ENCODE measurements around the gene DSTYK. TPM values are rescaled to one million over a fixed set of nuclear protein-coding genes. Genes with fewer than 3 reads are reported as not detected.
A peak's percentile ranks its signal among the peaks of the same experiment; 100 is the strongest.

The DSTYK gene
- total RNA-seq, 2 experiments from 2014 or later, result 9.4 to 12.3 TPM

DNA sequence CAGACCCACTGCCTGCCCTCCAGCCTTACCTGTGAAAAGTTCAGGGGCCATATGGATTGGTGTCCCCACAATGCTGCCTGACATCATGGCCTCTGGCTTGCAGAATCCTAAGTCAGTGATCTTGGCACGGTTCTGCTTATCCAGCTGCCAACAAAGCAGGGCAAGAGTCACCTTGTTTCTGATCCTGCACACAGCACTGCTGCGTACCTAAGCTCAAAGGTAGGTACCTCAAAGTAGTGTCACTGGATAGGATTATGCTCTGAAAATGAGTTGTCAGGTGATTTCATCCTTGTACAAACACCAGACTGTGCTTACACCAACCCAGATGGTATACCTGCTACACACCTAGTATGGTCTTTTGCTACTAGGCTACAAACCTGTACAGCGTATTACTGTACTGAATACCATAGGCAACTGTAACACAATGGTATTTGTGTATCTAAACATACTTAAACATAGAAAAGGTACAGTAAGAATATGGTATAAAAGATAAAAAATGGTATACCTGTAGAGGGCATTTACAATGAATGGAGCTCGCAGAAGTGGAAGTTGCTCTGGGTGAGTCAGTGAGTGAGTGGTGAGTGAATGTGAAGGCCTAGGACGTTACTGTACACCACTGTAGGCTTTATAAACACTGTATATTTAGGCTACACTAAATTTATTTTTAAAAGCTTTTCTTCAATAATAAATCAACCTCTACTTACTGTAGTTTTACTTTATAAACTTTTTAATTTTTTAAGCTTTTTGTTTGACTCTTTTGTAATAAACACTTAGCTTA lies 60.7 kb downstream of the DSTYK start:
- H3K9me3 Mint-ChIP-seq (ENCODE audit: low read depth), result peaks cover 2% of the 10 kb centered on the region
- H3K4me1 Mint-ChIP-seq, result no peaks in the 10 kb centered on the region
- ChIA-PET POLR2A (no interaction called here), CTCF (interaction anchor here (0.6 to 3.0 kb wide), 8 partner anchors 8 to 203 kb away, joined by 3 to 22 read pairs (median 4); no protein-coding TSS in a partner anchor)
- ATAC-seq (no peak), DNase-seq (no peak)
- no peaks in the 10 kb centered on the region for H3K27me3 Mint-ChIP-seq
- H3K4me3 Mint-ChIP-seq, result no peak overlapping the region
- no peak overlapping the region for H3K27ac Mint-ChIP-seq
- H3K36me3 Mint-ChIP-seq (ENCODE audit: low read depth), result peaks cover 44% of the 10 kb centered on the region
- intact Hi-C loops (cut with DNase I, micrococcal nuclease), result no loop called here

DNA sequence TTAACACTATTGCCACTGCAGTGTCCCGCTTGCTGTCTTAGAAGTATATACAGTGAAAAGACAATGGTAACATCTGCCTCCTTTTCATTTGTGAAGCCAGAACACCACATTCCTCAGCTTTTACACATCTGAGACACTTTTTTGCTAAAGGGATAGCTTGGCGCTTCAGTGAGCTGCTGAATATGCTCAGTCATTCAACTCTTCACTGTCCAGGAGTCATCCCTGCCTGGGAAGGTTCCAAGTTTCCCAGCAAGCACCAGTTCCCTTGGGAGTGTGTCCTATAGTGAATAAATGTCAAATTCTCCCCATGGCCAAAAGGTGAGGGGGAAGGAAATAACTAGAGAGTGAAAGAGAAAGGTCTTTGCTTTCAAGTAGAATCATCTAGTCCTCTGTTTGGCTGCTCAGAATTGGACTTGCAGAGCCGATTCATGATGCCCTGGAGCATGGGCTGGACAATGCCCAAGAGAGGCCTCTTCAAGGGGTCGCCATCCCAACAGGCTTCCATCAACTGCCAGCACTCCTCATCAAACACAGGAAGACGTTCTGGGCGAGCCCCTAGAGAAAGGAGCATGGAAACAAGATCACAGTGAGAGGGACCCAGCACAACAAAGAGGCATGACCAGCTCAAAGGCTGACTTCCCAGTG lies 64.2 kb downstream of the DSTYK start:
- intact Hi-C loops (cut with DNase I, micrococcal nuclease), result no loop called here
- CTCF ChIA-PET, result interaction anchor here (0.6 to 3.5 kb wide), 6 partner anchors 8 to 772 kb away, joined by 3 to 15 read pairs (median 3); no protein-coding TSS in a partner anchor
- Mint-ChIP-seq H3K36me3 (ENCODE audit: low read depth) (peaks cover 27% of the 10 kb centered on the region), H3K27ac (no peak overlapping the region), H3K27me3 (no peaks in the 10 kb centered on the region), H3K4me1 (no peaks in the 10 kb centered on the region), H3K9me3 (ENCODE audit: low read depth) (no peaks in the 10 kb centered on the region), H3K4me3 (no peak overlapping the region)
- ATAC-seq (no peak), DNase-seq (no peak)
- POLR2A ChIA-PET, result no interaction called here

DNA sequence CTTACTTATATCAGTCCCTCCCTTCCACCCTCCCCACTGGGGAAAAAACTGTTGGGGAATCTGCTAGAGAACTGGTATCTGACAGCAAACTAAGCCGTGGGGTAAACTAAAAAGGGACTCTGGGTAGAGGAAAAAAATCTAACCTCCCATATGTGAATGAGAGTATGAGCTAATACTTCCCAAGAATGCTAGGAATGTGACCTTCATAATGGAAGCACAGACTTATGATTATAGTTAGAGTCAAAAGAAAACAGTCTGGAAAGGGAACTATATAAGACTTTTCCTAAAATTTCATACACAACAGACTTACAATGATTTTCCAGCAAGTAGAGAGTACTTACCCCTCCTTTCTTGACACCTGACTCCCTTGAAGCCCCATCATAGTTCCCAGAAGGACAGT lies 66.8 kb downstream of the DSTYK start:
- H3K27me3 Mint-ChIP-seq, result no peaks in the 10 kb centered on the region
- no peaks in the 10 kb centered on the region for H3K9me3 Mint-ChIP-seq (ENCODE audit: low read depth)
- ATAC-seq, result no peak
- ChIA-PET CTCF (interaction anchor here (1.0 to 3.5 kb wide), 7 partner anchors 12 to 111 kb away, joined by 3 to 15 read pairs (median 4); no protein-coding TSS in a partner anchor), POLR2A (interaction anchor here (0.6 kb wide), 1 partner anchor 601 kb away, joined by 12 read pairs; no protein-coding TSS in a partner anchor)
- H3K4me3 Mint-ChIP-seq, result no peak overlapping the region
- no peak overlapping the region for H3K27ac Mint-ChIP-seq
- peaks cover 3% of the 10 kb centered on the region for H3K4me1 Mint-ChIP-seq
- H3K36me3 Mint-ChIP-seq (ENCODE audit: low read depth), result peaks cover 22% of the 10 kb centered on the region
- DNase-seq, result no peak
- intact Hi-C loops (cut with DNase I, micrococcal nuclease), result no loop called here

DNA sequence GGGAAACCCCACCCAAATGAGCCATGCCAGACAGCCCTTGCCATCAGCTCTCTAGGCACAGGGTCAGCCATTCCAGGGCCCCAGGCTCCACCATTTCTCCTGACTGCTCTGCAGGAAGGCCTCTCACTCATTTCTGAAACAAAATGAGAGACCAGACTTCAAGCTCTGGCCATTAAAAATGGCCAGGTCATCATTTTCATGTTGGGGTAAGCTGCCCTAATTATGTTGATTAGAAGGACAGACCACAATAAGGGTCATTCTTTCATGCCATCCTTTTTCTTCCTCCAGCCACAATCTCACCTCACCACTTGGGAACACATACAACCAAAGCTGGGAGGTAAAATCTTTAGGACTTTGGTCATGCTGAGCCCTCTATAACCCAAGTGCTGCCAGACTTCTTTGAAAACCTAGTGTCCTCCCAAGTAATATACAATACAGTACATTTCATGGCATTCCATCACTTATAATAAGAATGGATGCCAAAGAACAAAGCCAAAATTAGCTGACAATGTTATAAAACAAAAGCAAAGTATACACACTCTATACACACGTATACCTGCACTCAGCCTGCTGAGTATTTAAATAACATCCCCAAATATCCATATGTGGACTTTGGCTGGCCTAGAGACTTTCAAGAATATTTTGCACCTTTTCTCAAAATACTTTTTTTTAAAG lies 67.3 kb downstream of the DSTYK start:
- CTCF ChIA-PET, result interaction anchor here (0.6 to 3.5 kb wide), 9 partner anchors 11 to 488 kb away, joined by 3 to 15 read pairs (median 4); no protein-coding TSS in a partner anchor
- DNase-seq (no peak), ATAC-seq (no peak)
- H3K27ac Mint-ChIP-seq, result no peak overlapping the region
- H3K4me1 Mint-ChIP-seq, result peaks cover 3% of the 10 kb centered on the region
- POLR2A ChIA-PET, result no interaction called here
- H3K36me3 Mint-ChIP-seq (ENCODE audit: low read depth), result peaks cover 17% of the 10 kb centered on the region
- H3K4me3 Mint-ChIP-seq, result no peak overlapping the region
- intact Hi-C loops (cut with DNase I, micrococcal nuclease), result no loop called here
- no peaks in the 10 kb centered on the region for H3K27me3 Mint-ChIP-seq
- H3K9me3 Mint-ChIP-seq (ENCODE audit: low read depth), result no peaks in the 10 kb centered on the region

DNA sequence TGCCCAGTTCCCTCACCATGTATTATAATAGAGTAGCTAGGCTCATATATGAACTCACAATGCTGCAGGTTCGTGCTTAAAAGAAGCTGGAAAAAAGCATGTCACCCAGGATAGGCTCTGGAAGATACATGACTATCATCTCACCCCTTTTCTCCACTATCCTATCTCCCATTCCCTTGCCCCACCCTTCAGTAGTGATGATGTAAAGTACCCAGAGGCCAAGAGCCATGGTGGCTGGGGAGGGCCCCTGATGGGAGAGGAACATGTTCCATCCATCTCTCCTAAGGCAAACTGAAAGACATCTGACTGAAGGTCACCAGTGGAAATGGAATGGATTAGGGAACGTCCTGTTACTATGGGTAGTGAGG lies 69.4 kb downstream of the DSTYK start:
- H3K4me1 Mint-ChIP-seq, result peaks cover 3% of the 10 kb centered on the region
- no peaks in the 10 kb centered on the region for H3K9me3 Mint-ChIP-seq (ENCODE audit: low read depth)
- peaks cover 7% of the 10 kb centered on the region for H3K36me3 Mint-ChIP-seq (ENCODE audit: low read depth)
- ATAC-seq (no peak), DNase-seq (no peak)
- no peak overlapping the region for H3K4me3 Mint-ChIP-seq
- ChIA-PET CTCF (interaction anchor here (0.8 to 2.4 kb wide), 27 partner anchors 8 to 351 kb away, joined by 3 to 27 read pairs (median 5); partner anchors contain the start of genes RBBP5 and TMCC2), POLR2A (no interaction called here)
- intact Hi-C loops (cut with DNase I, micrococcal nuclease), result no loop called here
- no peak overlapping the region for H3K27ac Mint-ChIP-seq
- no peaks in the 10 kb centered on the region for H3K27me3 Mint-ChIP-seq

DNA sequence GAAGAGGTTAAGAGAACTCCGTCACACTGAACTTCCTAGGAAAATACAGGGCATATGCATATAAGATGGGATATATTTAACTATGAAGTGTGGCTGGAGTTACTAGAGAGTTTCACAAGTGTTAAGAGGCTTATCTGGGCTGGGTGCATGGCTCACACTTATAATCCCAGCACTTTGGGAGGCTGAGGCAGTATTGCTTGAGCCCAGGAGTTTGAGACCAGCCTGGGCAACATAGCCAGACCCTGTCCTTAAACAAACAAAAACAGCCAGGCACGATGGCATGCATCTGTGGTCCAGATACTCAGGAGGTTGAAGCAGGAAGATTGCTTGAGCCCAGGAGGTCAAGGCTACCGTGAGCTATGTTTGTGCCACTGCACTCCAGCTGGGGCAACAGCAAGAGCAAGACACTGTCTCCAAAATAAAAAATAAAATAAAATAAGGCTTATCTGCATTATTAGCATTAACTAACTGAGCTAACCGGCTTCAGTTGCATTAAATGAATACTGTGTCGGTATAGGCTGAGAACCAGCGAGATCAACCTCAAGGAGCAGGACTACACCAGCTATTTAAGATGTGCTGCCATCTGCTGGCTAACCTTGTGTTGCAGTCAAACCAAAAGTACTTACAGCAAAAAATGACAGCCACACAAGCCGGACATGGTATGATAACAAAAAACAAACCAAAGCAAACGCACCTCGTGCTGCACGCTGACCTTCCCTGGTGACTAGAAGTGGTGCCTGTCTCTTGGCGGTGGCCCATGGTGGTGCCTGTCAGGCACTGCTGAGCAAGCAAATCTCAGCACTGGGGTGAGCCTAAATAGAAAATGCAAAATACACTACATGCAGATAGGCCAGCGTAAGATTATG lies 70.0 kb downstream of the DSTYK start:
- Mint-ChIP-seq H3K9me3 (ENCODE audit: low read depth) (no peaks in the 10 kb centered on the region), H3K27ac (no peak overlapping the region), H3K4me1 (peaks cover 3% of the 10 kb centered on the region), H3K27me3 (no peaks in the 10 kb centered on the region), H3K4me3 (no peak overlapping the region), H3K36me3 (ENCODE audit: low read depth) (peaks cover 4% of the 10 kb centered on the region)
- peak; percentile 88 for DNase-seq
- ChIA-PET CTCF (interaction anchor here (0.6 to 2.4 kb wide), 52 partner anchors 9 to 352 kb away, joined by 3 to 27 read pairs (median 4); partner anchors contain the start of genes NUAK2, RBBP5 and TMCC2), POLR2A (interaction anchor here (0.7 kb wide), 2 partner anchors 17 to 172 kb away, joined by 4 read pairs; no protein-coding TSS in a partner anchor)
- peak; percentile 96 for ATAC-seq
- intact Hi-C loops (cut with DNase I, micrococcal nuclease), result loop anchor here (1.0 kb wide), 4 partner anchors 19 to 152 kb away; no protein-coding TSS in a partner anchor

DNA sequence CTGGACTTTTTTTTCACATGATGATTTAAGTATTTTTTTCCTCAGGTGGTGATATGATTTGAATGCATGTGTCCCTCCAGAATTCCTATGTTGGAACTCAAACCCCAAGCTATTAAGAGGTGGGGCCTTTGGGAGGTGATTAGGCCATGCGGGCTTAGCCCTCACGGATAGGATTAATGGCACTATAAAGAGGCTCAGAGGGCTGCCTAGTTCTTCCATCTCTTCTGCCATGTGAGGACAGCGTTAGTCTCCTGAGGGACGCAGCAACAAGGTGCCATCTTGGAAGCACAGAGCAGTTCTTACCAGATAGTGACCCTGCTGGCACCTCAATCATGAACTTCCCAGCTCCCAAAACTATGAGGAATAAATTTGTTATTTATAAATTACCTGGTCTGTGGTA lies 71.4 kb downstream of the DSTYK start:
- no peak overlapping the region for H3K4me3 Mint-ChIP-seq
- H3K27me3 Mint-ChIP-seq, result no peaks in the 10 kb centered on the region
- no peak for ATAC-seq
- peaks cover 3% of the 10 kb centered on the region for H3K4me1 Mint-ChIP-seq
- CTCF ChIA-PET, result interaction anchor here (1.1 to 2.4 kb wide), 7 partner anchors 30 to 161 kb away, joined by 3 to 27 read pairs (median 17); no protein-coding TSS in a partner anchor
- no peak for DNase-seq
- intact Hi-C loops (cut with DNase I, micrococcal nuclease), result no loop called here
- H3K9me3 Mint-ChIP-seq (ENCODE audit: low read depth), result no peaks in the 10 kb centered on the region
- no peak overlapping the region for H3K27ac Mint-ChIP-seq
- peaks cover 4% of the 10 kb centered on the region for H3K36me3 Mint-ChIP-seq (ENCODE audit: low read depth)
- POLR2A ChIA-PET, result no interaction called here

DNA sequence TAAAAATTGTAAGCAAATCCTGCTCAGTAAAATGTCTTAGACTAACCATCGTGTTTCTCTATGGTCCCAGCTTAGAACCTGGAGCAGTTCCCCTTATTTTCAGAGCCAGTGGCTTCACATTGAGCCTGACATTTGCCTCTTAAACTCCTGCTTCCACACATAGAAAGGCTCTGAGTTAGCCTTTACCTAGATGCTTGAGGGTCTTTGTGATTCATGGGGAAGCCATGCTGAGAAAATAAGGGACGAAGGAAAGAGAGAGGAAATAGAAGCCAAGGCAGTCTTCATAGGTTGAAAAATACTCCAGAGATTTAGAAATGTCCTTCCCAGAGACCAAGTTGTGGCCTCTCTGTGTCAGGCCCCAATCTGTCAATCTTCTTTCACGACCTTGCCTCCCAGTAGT lies 73.6 kb downstream of the DSTYK start:
- no peaks in the 10 kb centered on the region for H3K9me3 Mint-ChIP-seq (ENCODE audit: low read depth)
- peaks cover 3% of the 10 kb centered on the region for H3K4me1 Mint-ChIP-seq
- no peaks in the 10 kb centered on the region for H3K36me3 Mint-ChIP-seq (ENCODE audit: low read depth)
- intact Hi-C loops (cut with DNase I, micrococcal nuclease), result no loop called here
- ChIA-PET CTCF (no interaction called here), POLR2A (no interaction called here)
- no peak overlapping the region for H3K4me3 Mint-ChIP-seq
- ATAC-seq (no peak), DNase-seq (no peak)
- H3K27ac Mint-ChIP-seq, result no peak overlapping the region
- no peaks in the 10 kb centered on the region for H3K27me3 Mint-ChIP-seq

DNA sequence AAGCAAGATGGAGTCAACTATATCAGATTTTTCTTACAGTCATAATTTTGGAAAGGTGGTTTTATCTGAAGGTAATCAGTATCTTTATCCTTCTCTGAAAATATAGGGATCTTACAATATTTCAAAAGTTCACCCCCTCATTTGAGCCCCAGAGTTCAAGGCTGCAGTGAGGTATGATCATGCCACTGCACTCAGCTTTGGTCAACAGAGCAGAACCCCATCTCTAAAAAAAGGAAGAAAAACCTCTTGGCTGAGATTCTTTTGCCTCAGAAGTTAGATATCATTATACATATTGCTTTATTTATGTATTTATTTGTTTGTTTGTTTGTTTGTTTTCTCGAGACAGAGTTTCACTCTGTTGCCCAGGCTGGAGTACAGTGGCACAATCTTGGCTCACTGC lies 78.2 kb downstream of the DSTYK start:
- no peaks in the 10 kb centered on the region for H3K27me3 Mint-ChIP-seq
- CTCF ChIA-PET, result interaction anchor here (0.8 to 1.0 kb wide), 3 partner anchors 11 to 199 kb away, joined by 3 to 4 read pairs (median 3); no protein-coding TSS in a partner anchor

DNA sequence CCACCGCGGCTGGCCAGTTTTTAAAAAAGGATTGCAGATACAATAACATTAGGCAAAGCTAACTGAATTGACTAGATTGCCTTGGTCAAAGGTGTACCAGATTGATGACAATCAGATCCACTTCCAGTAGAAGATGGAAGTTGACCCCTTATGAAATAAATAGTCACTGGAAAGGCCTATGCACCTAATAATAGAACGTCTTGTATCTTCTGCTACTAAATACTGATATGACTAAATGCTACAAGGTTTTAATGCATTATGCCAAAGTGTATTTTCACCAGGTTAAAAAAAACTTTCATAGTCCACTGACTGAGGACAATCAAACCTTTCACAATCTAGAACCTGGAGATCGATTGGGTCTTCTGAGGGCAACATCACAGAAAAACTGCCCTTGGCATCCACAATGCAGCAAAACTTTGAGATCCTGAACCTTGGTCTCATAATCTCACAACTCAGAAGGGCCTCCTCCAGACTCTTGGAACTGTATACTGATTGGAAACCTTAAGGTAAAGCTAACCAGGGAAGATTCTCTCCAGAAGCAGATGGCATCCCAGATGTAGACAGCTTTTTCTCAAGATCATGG lies 82.0 kb downstream of the DSTYK start:
- Mint-ChIP-seq H3K4me3 (no peak overlapping the region), H3K27me3 (no peaks in the 10 kb centered on the region), H3K4me1 (no peaks in the 10 kb centered on the region), H3K9me3 (ENCODE audit: low read depth) (no peaks in the 10 kb centered on the region), H3K36me3 (ENCODE audit: low read depth) (no peaks in the 10 kb centered on the region), H3K27ac (no peak overlapping the region)
- POLR2A ChIA-PET, result no interaction called here
- intact Hi-C loops (cut with DNase I, micrococcal nuclease), result no loop called here
- DNase-seq (no peak), ATAC-seq (no peak)
- CTCF ChIA-PET, result interaction anchor here (0.8 to 3.0 kb wide), 2 partner anchors 12 to 47 kb away, joined by 3 to 16 read pairs; no protein-coding TSS in a partner anchor

More for the DNA sequence above, 78.2 kb downstream of the DSTYK start:
- H3K27ac Mint-ChIP-seq, result no peak overlapping the region
- no peak for DNase-seq
- no peaks in the 10 kb centered on the region for H3K4me1 Mint-ChIP-seq
- POLR2A ChIA-PET, result no interaction called here
- no peak overlapping the region for H3K4me3 Mint-ChIP-seq
- no peaks in the 10 kb centered on the region for H3K36me3 Mint-ChIP-seq (ENCODE audit: low read depth)
- intact Hi-C loops (cut with DNase I, micrococcal nuclease), result no loop called here
- no peak for ATAC-seq
- H3K9me3 Mint-ChIP-seq (ENCODE audit: low read depth), result no peaks in the 10 kb centered on the region

Measured in activated CD4-positive, alpha-beta T cell treated with anti-CD3 and anti-CD28 coated beads for 36 hours (primary cell).